Osteoblast (primary cell): ENCODE results near the gene CTNNA1. TPM values are rescaled to one million over a fixed set of nuclear protein-coding genes. Genes with fewer than 3 reads are reported as not detected.

ENCODE experiments used
- DNase-seq: peaks from one replicate; pipeline ENCODE4 v3.0.0; 2011; ENCODE audit warnings: low spot score, mixed read lengths; ENCODE audit not compliant: insufficient read length; ENCODE audit errors: missing footprints
- H2AFZ ChIP-seq: 2 replicates; pipeline ENCODE4 v1.6.0; 2011; ENCODE audit warnings: mild to moderate bottlenecking, low read length
- H3K27ac ChIP-seq: 2 replicates; pipeline ENCODE4 v1.5.1; 2011; ENCODE audit warnings: mild to moderate bottlenecking, low read depth, low read length, moderate library complexity
- H3K27me3 ChIP-seq: 2 replicates; pipeline ENCODE4 v1.6.0; 2012; ENCODE audit warnings: mild to moderate bottlenecking, control low read depth, inconsistent platforms, low read length, moderate library complexity; ENCODE audit not compliant: insufficient read depth
- H3K36me3 ChIP-seq: 2 replicates; pipeline ENCODE4 v1.5.1; 2011; ENCODE audit warnings: mild to moderate bottlenecking, low read length, control low read depth, moderate library complexity; ENCODE audit not compliant: insufficient read depth
- H3K4me1 ChIP-seq: 2 replicates; pipeline ENCODE4 v1.5.1; 2011; ENCODE audit warnings: mild to moderate bottlenecking, low read length, control low read depth, moderate library complexity; ENCODE audit not compliant: insufficient read depth
- H3K4me2 ChIP-seq: 2 replicates; pipeline ENCODE4 v1.6.0; 2011; ENCODE audit warnings: mild to moderate bottlenecking, low read length; ENCODE audit not compliant: insufficient read depth
- H3K4me3 ChIP-seq: fragments of 200-600 bp; sonication (generic); 3 replicates; pipeline ENCODE4 v1.5.1; 2012; ENCODE audit warnings: mild to moderate bottlenecking, low read length, inconsistent platforms; ENCODE audit not compliant: insufficient read depth
- H3K79me2 ChIP-seq: 2 replicates; pipeline ENCODE4 v1.6.0; 2012; ENCODE audit warnings: mild to moderate bottlenecking, low read length, control low read depth, inconsistent platforms; ENCODE audit not compliant: insufficient read depth
- H3K9me3 ChIP-seq: 2 replicates; pipeline ENCODE4 v1.5.1; 2011; ENCODE audit warnings: low read depth, low read length, control low read depth
- H4K20me1 ChIP-seq: 2 replicates; pipeline ENCODE4 v1.6.0; 2012; ENCODE audit warnings: mild to moderate bottlenecking, low read length, control low read depth; ENCODE audit not compliant: insufficient read depth
- CTCF ChIP-seq: IDR thresholded peaks from 2 replicates; pipeline ENCODE4 v1.5.1; 2011; ENCODE audit warnings: mild to moderate bottlenecking, low read depth, low read length, moderate library complexity; ENCODE audit errors: extremely low read depth
- total RNA-seq: library from RNA; depleted of rRNA; stranded (reverse); fragments of >200 nt; gene quantifications from 2 replicates; pipeline ENCODE4 v1.2.3, GENCODE V29; 2012

CTNNA1 gene
- total RNA-seq, 1 donor, result 432 TPM

- Histone ChIP-seq H3K36me3 (no peaks in the 10 kb centered on the region), H3K4me3 (peak overlapping the region; percentile 42), H4K20me1 (no peaks in the 10 kb centered on the region), H3K4me1 (peaks cover 18% of the 10 kb centered on the region), H3K27ac (peak overlapping the region; percentile 74), H3K9me3 (no peaks in the 10 kb centered on the region), H3K79me2 (no peaks in the 10 kb centered on the region), H2AFZ (peak overlapping the region; percentile 94), H3K27me3 (no peaks in the 10 kb centered on the region), H3K4me2 (peak overlapping the region; percentile 82)
- peak; percentile 91 for DNase-seq
- TF ChIP-seq CTCF, result no peak
Observed at GRCh38 chr5:138706655-138707480, 46.4 kb upstream of the CTNNA1 start.

- H3K36me3 ChIP-seq, result no peaks in the 10 kb centered on the region
- TF ChIP-seq CTCF, result no peak
- no peak overlapping the region for H3K4me3 ChIP-seq
- no peak for DNase-seq
- no peaks in the 10 kb centered on the region for H3K27me3 ChIP-seq
- H3K4me1 ChIP-seq, result peaks cover 18% of the 10 kb centered on the region
- no peaks in the 10 kb centered on the region for H4K20me1 ChIP-seq
- H3K4me2 ChIP-seq, result no peak overlapping the region
- H3K27ac ChIP-seq, result no peak overlapping the region
- H3K9me3 ChIP-seq, result no peaks in the 10 kb centered on the region
- no peaks in the 10 kb centered on the region for H3K79me2 ChIP-seq
- no peak overlapping the region for H2AFZ ChIP-seq
Observed at GRCh38 chr5:138708791-138709190, 44.4 kb upstream of the CTNNA1 start.

- no peaks in the 10 kb centered on the region for H3K79me2 ChIP-seq
- H4K20me1 ChIP-seq, result no peaks in the 10 kb centered on the region
- no peak overlapping the region for H3K4me3 ChIP-seq
- H3K9me3 ChIP-seq, result no peaks in the 10 kb centered on the region
- no peak overlapping the region for H3K27ac ChIP-seq
- H2AFZ ChIP-seq, result no peak overlapping the region
- H3K36me3 ChIP-seq, result no peaks in the 10 kb centered on the region
- H3K27me3 ChIP-seq, result no peaks in the 10 kb centered on the region
- no peak for TF ChIP-seq CTCF
- peaks cover 18% of the 10 kb centered on the region for H3K4me1 ChIP-seq
- no peak for DNase-seq
- no peak overlapping the region for H3K4me2 ChIP-seq
Observed at GRCh38 chr5:138709202-138709601, 44.0 kb upstream of the CTNNA1 start.

GRCh38 chr5:138711087-138711486 lies 42.1 kb upstream of the CTNNA1 start:
- Histone ChIP-seq H3K79me2 (no peaks in the 10 kb centered on the region), H3K4me2 (no peak overlapping the region), H3K27ac (no peak overlapping the region), H3K4me1 (peaks cover 13% of the 10 kb centered on the region), H3K27me3 (no peaks in the 10 kb centered on the region), H3K4me3 (no peak overlapping the region), H2AFZ (no peak overlapping the region), H3K36me3 (no peaks in the 10 kb centered on the region), H4K20me1 (no peaks in the 10 kb centered on the region), H3K9me3 (no peaks in the 10 kb centered on the region)
- no peak for DNase-seq
- no peak for TF ChIP-seq CTCF
